ENCODE results near the gene PCCB. TPM values are rescaled to one million over a fixed set of nuclear protein-coding genes. Genes with fewer than 3 reads are reported as not detected.
A peak's percentile ranks its signal among the peaks of the same experiment; 100 is the strongest.
"Not testable (repeated sequence)": the region's sequence is repeated elsewhere in the genome, so short reads cannot be mapped to it uniquely, and the experiment has no call there.

The PCCB gene
- total RNA-seq, 1 donor from 2014 or later: 31.2 TPM

- peaks cover 6% of the 10 kb centered on the region for H3K4me1 Mint-ChIP-seq
- no peaks in the 10 kb centered on the region for H3K9me3 Mint-ChIP-seq
- H3K27ac Mint-ChIP-seq: peak overlapping the region; percentile 84
- peaks cover 25% of the 10 kb centered on the region for H3K36me3 Mint-ChIP-seq
- TF ChIP-seq CTCF (IDR thresholded peaks at IDR 0.05; ENCODE audit: unreplicated experiment): no peak
- H3K27me3 Mint-ChIP-seq (ENCODE audit: low read depth): no peaks in the 10 kb centered on the region
- DNase-seq (ENCODE audit: low spot score in 2 of 2, unreplicated experiment in 2 of 2): no peak
- no peak overlapping the region for H3K4me3 Mint-ChIP-seq
Observed at GRCh38 chr3:136262559-136262958, 12.4 kb downstream of the PCCB start.

- Mint-ChIP-seq H3K4me1 (peaks cover 6% of the 10 kb centered on the region), H3K36me3 (peaks cover 24% of the 10 kb centered on the region)
Observed at GRCh38 chr3:136263251-136263650, 13.1 kb downstream of the PCCB start.

GRCh38 chr3:136266468-136267125 lies 16.5 kb downstream of the PCCB start:
- not testable (repeated sequence) for H3K27me3 Mint-ChIP-seq (ENCODE audit: low read depth); H3K4me1 Mint-ChIP-seq; H3K9me3 Mint-ChIP-seq; H3K4me3 Mint-ChIP-seq; H3K27ac Mint-ChIP-seq; DNase-seq (ENCODE audit: low spot score in 2 of 2, unreplicated experiment in 2 of 2)
- H3K36me3 Mint-ChIP-seq: peaks cover 38% of the 10 kb centered on the region

More at GRCh38 chr3:136263251-136263650, 13.1 kb downstream of the PCCB start:
- no peak for DNase-seq (ENCODE audit: low spot score in 2 of 2, unreplicated experiment in 2 of 2)
- Mint-ChIP-seq H3K27me3 (ENCODE audit: low read depth) (no peaks in the 10 kb centered on the region), H3K4me3 (no peak overlapping the region), H3K27ac (no peak overlapping the region), H3K9me3 (no peaks in the 10 kb centered on the region)
- TF ChIP-seq CTCF (IDR thresholded peaks at IDR 0.05; ENCODE audit: unreplicated experiment): no peak

GRCh38 chr3:136267235-136267634 lies 17.1 kb downstream of the PCCB start:
- DNase-seq (ENCODE audit: low spot score in 2 of 2, unreplicated experiment in 2 of 2): no peak
- Mint-ChIP-seq H3K4me3 (no peak overlapping the region), H3K9me3 (no peaks in the 10 kb centered on the region), H3K27me3 (ENCODE audit: low read depth) (no peaks in the 10 kb centered on the region), H3K36me3 (peaks cover 39% of the 10 kb centered on the region), H3K27ac (no peak overlapping the region), H3K4me1 (peaks cover 4% of the 10 kb centered on the region)
- TF ChIP-seq CTCF (IDR thresholded peaks at IDR 0.05; ENCODE audit: unreplicated experiment): no peak

- peaks cover 48% of the 10 kb centered on the region for H3K36me3 Mint-ChIP-seq
- no peak overlapping the region for H3K27ac Mint-ChIP-seq
Observed at GRCh38 chr3:136270179-136270578, 20.0 kb downstream of the PCCB start.

GRCh38 chr3:136271626-136272025 lies 21.5 kb downstream of the PCCB start:
- Mint-ChIP-seq H3K9me3 (peaks cover 19% of the 10 kb centered on the region), H3K36me3 (peaks cover 48% of the 10 kb centered on the region)
- not testable (repeated sequence) for DNase-seq (ENCODE audit: low spot score in 2 of 2, unreplicated experiment in 2 of 2); H3K4me3 Mint-ChIP-seq; H3K4me1 Mint-ChIP-seq; H3K27me3 Mint-ChIP-seq (ENCODE audit: low read depth); H3K27ac Mint-ChIP-seq

More at GRCh38 chr3:136270179-136270578, 20.0 kb downstream of the PCCB start:
- no peak overlapping the region for H3K4me3 Mint-ChIP-seq
- no peaks in the 10 kb centered on the region for H3K27me3 Mint-ChIP-seq (ENCODE audit: low read depth)
- H3K4me1 Mint-ChIP-seq: no peaks in the 10 kb centered on the region
- peaks cover 15% of the 10 kb centered on the region for H3K9me3 Mint-ChIP-seq
- no peak for DNase-seq (ENCODE audit: low spot score in 2 of 2, unreplicated experiment in 2 of 2)
- no peak for TF ChIP-seq CTCF (IDR thresholded peaks at IDR 0.05; ENCODE audit: unreplicated experiment)

All from mesothelial cell of epicardium (in vitro differentiated cells).